Non-pigmented ciliary epithelial cell (primary cell): ENCODE results near the gene PYY.
"Not testable (repeated sequence)": the region's sequence is repeated elsewhere in the genome, so short reads cannot be mapped to it uniquely, and the experiment has no call there.

Source experiments
- DNase-seq: peaks from one replicate; pipeline ENCODE4 v3.0.0-alpha.2; 2010; ENCODE audit warnings: low read depth

Gene PYY

GRCh38 chr17:43953746-43954145, at the start of gene PYY:
Gene PYY, minus strand, starts transcription at chr17:43953940. Its CDS starts 457 bp downstream, at chr17:43953483.
- DNase-seq, result no peak

- DNase-seq, result peak; percentile 30
Observed at GRCh38 chr17:44002141-44002848, 48.6 kb upstream of the PYY start.

GRCh38 chr17:44001461-44001920, 47.8 kb upstream of the PYY start:
- DNase-seq, result no peak

- no peak for DNase-seq
Observed at GRCh38 chr17:44000871-44001460, 47.2 kb upstream of the PYY start.

GRCh38 chr17:44000141-44000860, 46.6 kb upstream of the PYY start:
- no peak for DNase-seq

GRCh38 chr17:43999024-43999423, 45.3 kb upstream of the PYY start:
- DNase-seq, result no peak

- no peak for DNase-seq
Observed at GRCh38 chr17:43998552-43998951, 44.8 kb upstream of the PYY start.

- not testable (repeated sequence) for DNase-seq
Observed at GRCh38 chr17:43997180-43997579, 43.4 kb upstream of the PYY start.

GRCh38 chr17:43995150-43995471, 41.4 kb upstream of the PYY start:
- DNase-seq, result no peak

GRCh38 chr17:43994272-43995149, 40.8 kb upstream of the PYY start:
- DNase-seq, result no peak

- no peak for DNase-seq
Observed at GRCh38 chr17:43992641-43993040, 38.9 kb upstream of the PYY start.

GRCh38 chr17:43988301-43988700, 34.6 kb upstream of the PYY start:
- no peak for DNase-seq

- no peak for DNase-seq
Observed at GRCh38 chr17:43987131-43988021, 33.6 kb upstream of the PYY start.

- no peak for DNase-seq
Observed at GRCh38 chr17:43986225-43986981, 32.7 kb upstream of the PYY start.

- DNase-seq, result no peak
Observed at GRCh38 chr17:43984521-43984920, 30.8 kb upstream of the PYY start.

- no peak for DNase-seq
Observed at GRCh38 chr17:43983515-43984411, 30.0 kb upstream of the PYY start.

GRCh38 chr17:43983196-43983514, 29.4 kb upstream of the PYY start:
- no peak for DNase-seq

- no peak for DNase-seq
Observed at GRCh38 chr17:43982171-43982570, 28.4 kb upstream of the PYY start.

- DNase-seq, result no peak
Observed at GRCh38 chr17:43979671-43980070, 25.9 kb upstream of the PYY start.

GRCh38 chr17:43979011-43979410, 25.3 kb upstream of the PYY start:
- no peak for DNase-seq
